ENCODE measurements around the gene FBXL16. TPM values are rescaled to one million over a fixed set of nuclear protein-coding genes. Genes with fewer than 3 reads are reported as not detected.

Gene FBXL16
- polyA plus RNA-seq, 12 donors, result 0.24 to 1.2 (median 0.52) TPM; not detected in 2

DNA sequence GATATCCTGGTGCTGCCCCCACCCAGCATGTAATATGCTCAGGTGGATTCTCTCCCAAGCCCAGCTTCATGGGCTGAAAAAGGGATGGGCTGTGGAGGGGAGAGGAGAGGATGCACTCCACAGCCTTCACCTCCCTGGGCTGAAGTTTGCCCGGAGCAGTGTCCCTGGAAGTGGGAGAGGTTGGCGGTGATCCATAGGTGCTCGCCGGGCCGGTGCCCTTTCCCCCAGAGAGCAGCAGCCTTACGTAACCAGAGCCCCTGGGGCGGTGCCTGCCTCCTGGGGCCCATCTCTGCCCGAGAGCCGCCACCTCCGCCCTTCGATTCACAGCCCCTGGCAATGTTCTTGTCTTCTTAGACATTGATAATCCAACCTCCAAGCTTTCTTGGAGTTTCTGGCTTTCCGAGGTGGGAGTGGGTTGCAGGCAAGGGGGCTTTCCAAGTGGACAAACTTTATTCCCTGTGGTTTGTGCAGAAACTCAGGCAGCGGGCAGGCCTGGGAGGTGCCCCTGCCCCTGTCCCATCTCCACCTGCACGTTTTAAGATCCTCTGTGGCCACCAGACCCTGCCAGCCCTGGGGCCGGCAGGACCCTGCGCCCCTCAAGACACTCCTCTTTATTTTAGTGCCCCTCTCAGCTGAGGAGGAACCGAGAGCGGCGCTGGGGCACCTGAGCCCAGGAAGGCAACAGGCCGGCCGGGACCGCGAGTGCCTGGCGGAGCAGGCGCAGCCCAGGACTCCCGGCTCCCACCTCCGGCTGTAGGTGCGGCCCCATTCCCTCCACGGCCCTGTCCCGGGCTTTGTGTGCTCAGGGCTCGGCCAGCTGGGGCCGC, 59.5 kb downstream of the FBXL16 start:
- no peak for DNase-seq

DNA sequence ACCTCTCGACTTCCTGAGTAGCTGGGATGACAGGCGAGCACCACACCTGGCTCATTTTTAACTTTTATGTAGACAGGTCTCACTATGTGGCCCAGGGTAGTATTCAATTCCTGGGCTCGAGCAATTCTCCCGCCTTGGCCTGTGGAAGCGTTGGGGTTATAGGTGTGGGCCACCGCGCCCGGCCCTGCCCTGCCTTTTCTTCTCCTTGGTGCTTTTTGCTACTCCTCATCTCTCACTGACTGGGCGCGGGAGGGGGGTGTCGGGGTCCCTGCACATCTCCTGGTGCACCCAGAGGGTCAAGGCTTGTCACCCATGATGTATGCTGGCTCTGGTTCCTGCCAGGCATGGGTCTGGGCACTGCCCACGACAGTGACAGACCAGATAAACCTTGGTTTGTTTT, 61.0 kb downstream of the FBXL16 start:
- no peak for DNase-seq

- no peak for DNase-seq
Measured at GRCh38 chr16:643050-643368, 62.6 kb downstream of the FBXL16 start.

Other genes starting within 250 kb of the FBXL16 start
- gene CAPN15, start 178.1 kb downstream of the FBXL16 start, polyA plus RNA-seq (ENCODE audit: insufficient read length in 12 of 12), result 10 to 100 TPM in 11 of 12 donors, not detected in 1; 17.3 to 42.3 (median 23.1) TPM
- under 1 TPM in 6 of 12 donors, not detected in 6; 0.08 to 0.24 (median 0.13) TPM for gene PRR35, start 145.4 kb downstream of the FBXL16 start, polyA plus RNA-seq (ENCODE audit: insufficient read length in 12 of 12)
- gene NHLRC4, start 138.8 kb downstream of the FBXL16 start, polyA plus RNA-seq (ENCODE audit: insufficient read length in 12 of 12), result 1 to 10 TPM in 3 of 12 donors, under 1 TPM in 7, not detected in 2; 0.62 to 1.3 (median 0.89) TPM
- gene PIGQ, start 135.8 kb downstream of the FBXL16 start, polyA plus RNA-seq (ENCODE audit: insufficient read length in 12 of 12), result 10 to 100 TPM in 11 of 12 donors, not detected in 1; 12.9 to 36.0 (median 17.9) TPM
- gene RAB40C, start 115.7 kb downstream of the FBXL16 start, polyA plus RNA-seq (ENCODE audit: insufficient read length in 12 of 12), result 10 to 100 TPM in 7 of 12 donors, 1 to 10 TPM in 4, not detected in 1; 8.8 to 25.9 (median 10.6) TPM
- 1 to 10 TPM in 1 of 12 donors, under 1 TPM in 9, not detected in 2; 0.14 to 2.1 (median 0.39) TPM for gene WFIKKN1, start 74.8 kb downstream of the FBXL16 start, polyA plus RNA-seq (ENCODE audit: insufficient read length in 12 of 12)
- 10 to 100 TPM in 11 of 12 donors, not detected in 1; 28.9 to 48.1 (median 35.5) TPM for gene METTL26, start 69.5 kb downstream of the FBXL16 start, polyA plus RNA-seq (ENCODE audit: insufficient read length in 12 of 12)
- 10 to 100 TPM in 4 of 12 donors, 1 to 10 TPM in 7, not detected in 1; 6.6 to 35.0 (median 9.4) TPM for gene MCRIP2, start 64.0 kb downstream of the FBXL16 start, polyA plus RNA-seq (ENCODE audit: insufficient read length in 12 of 12)
- 10 to 100 TPM in 11 of 12 donors, not detected in 1; 11.6 to 41.2 (median 15.9) TPM for gene WDR90, start 56.4 kb downstream of the FBXL16 start, polyA plus RNA-seq (ENCODE audit: insufficient read length in 12 of 12)
- 10 to 100 TPM in 11 of 12 donors, not detected in 1; 38.6 to 95.9 (median 45.4) TPM for gene RHOT2, start 37.7 kb downstream of the FBXL16 start, polyA plus RNA-seq (ENCODE audit: insufficient read length in 12 of 12)
- gene RHBDL1, start 30.1 kb downstream of the FBXL16 start, polyA plus RNA-seq (ENCODE audit: insufficient read length in 12 of 12), result 1 to 10 TPM in 8 of 12 donors, under 1 TPM in 2, not detected in 2; 0.69 to 2.6 (median 1.2) TPM
- gene STUB1, start 25.4 kb downstream of the FBXL16 start, polyA plus RNA-seq (ENCODE audit: insufficient read length in 12 of 12), result 100 to 1,000 TPM in 2 of 12 donors, 10 to 100 TPM in 9, not detected in 1; 61.0 to 138 (median 85.7) TPM
- 10 to 100 TPM in 11 of 12 donors, not detected in 1; 20.3 to 59.8 (median 28.4) TPM for gene JMJD8, start 21.5 kb downstream of the FBXL16 start, polyA plus RNA-seq (ENCODE audit: insufficient read length in 12 of 12)
- 1 to 10 TPM in 11 of 12 donors, not detected in 1; 5.0 to 9.0 (median 6.0) TPM for gene WDR24, start 15.4 kb downstream of the FBXL16 start, polyA plus RNA-seq (ENCODE audit: insufficient read length in 12 of 12)
- gene METRN, start 9.3 kb upstream of the FBXL16 start, polyA plus RNA-seq (ENCODE audit: insufficient read length in 12 of 12), result 10 to 100 TPM in 11 of 12 donors, not detected in 1; 15.2 to 43.8 (median 19.1) TPM
- gene ANTKMT, start 15.3 kb upstream of the FBXL16 start, polyA plus RNA-seq (ENCODE audit: insufficient read length in 12 of 12), result 10 to 100 TPM in 5 of 12 donors, 1 to 10 TPM in 6, not detected in 1; 4.9 to 25.5 (median 9.9) TPM
- gene CCDC78, start 20.6 kb upstream of the FBXL16 start, polyA plus RNA-seq (ENCODE audit: insufficient read length in 12 of 12), result 1 to 10 TPM in 3 of 12 donors, under 1 TPM in 7, not detected in 2; 0.58 to 1.5 (median 0.86) TPM
- 1 to 10 TPM in 9 of 12 donors, under 1 TPM in 1, not detected in 2; 0.99 to 2.9 (median 2.1) TPM for gene HAGHL, start 21.3 kb upstream of the FBXL16 start, polyA plus RNA-seq (ENCODE audit: insufficient read length in 12 of 12)
- 10 to 100 TPM in 10 of 12 donors, 1 to 10 TPM in 1, not detected in 1; 7.5 to 16.7 (median 15.7) TPM for gene CIAO3, start 35.2 kb upstream of the FBXL16 start, polyA plus RNA-seq (ENCODE audit: insufficient read length in 12 of 12)
- gene MSLN, start 54.9 kb upstream of the FBXL16 start, polyA plus RNA-seq (ENCODE audit: insufficient read length in 12 of 12), result 10 to 100 TPM in 2 of 12 donors, 1 to 10 TPM in 3, under 1 TPM in 5, not detected in 2; 0.22 to 15.6 (median 0.91) TPM
- 10 to 100 TPM in 2 of 12 donors, 1 to 10 TPM in 9, not detected in 1; 6.6 to 12.7 (median 8.6) TPM for gene RPUSD1, start 82.6 kb upstream of the FBXL16 start, polyA plus RNA-seq (ENCODE audit: insufficient read length in 12 of 12)
- gene CHTF18, start 82.8 kb upstream of the FBXL16 start, polyA plus RNA-seq (ENCODE audit: insufficient read length in 12 of 12), result 10 to 100 TPM in 10 of 12 donors, 1 to 10 TPM in 1, not detected in 1; 9.4 to 56.5 (median 13.5) TPM
- under 1 TPM in 1 of 12 donors, not detected in 11; 0.34 TPM for gene GNG13, start 94.9 kb upstream of the FBXL16 start, polyA plus RNA-seq (ENCODE audit: insufficient read length in 12 of 12)

All from muscle of arm (tissue), 12 donors.